ENCODE measurements around the gene MOK.
A peak's percentile ranks its signal among the peaks of the same experiment; 100 is the strongest.

MOK gene

DNA sequence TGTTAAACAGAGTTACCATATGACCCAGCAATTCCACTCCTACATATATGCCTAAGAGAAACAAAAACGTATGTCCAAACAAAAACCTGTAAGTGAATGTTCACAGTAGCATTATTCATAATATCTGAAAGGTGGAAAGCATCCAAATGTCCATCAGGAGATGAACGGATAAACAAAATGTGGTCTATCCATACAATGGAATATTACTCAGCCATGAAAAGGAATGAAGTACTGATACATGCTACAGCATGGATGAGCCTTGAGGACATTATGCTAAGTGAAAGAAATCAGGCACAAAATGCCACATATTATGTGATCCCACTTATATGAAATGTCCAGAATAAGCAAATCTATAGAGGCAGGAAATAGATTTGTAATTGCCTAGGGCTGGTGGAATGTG lies 16.8 kb downstream of the MOK start:
- no peaks in the 10 kb centered on the region for H3K27me3 ChIP-seq (replicated peaks in 2 of 5; ENCODE audit: control insufficient read depth in 4 of 5, insufficient read depth in 5 of 5, low read length in 4 of 5)
- peaks cover 0 to 3% (median 0%) of the 10 kb centered on the region in 5 experiments for H3K9me3 ChIP-seq (ENCODE audit: control extremely low read depth in 1 of 5, control insufficient read depth in 4 of 5, insufficient read depth in 2 of 5, low read depth in 1 of 5, low read length in 4 of 5)
- H3K36me3 ChIP-seq (ENCODE audit: control insufficient read depth in 4 of 4, insufficient read depth in 4 of 4, low read length in 3 of 4): no peaks in the 10 kb centered on the region
- peaks cover 0 to 10% (median 0%) of the 10 kb centered on the region in 4 experiments for H3K4me1 ChIP-seq (ENCODE audit: control extremely low read depth in 1 of 4, control insufficient read depth in 4 of 4, insufficient read depth in 4 of 4, low read length in 3 of 4)
- ChIA-PET POLR2A (no interaction called here), CTCF (no interaction called here)
- DNase-seq: no peak
- H3K4me3 ChIP-seq (ENCODE audit: control insufficient read depth in 1 of 7, extremely low read depth in 1 of 7, insufficient read depth in 4 of 7, low read depth in 2 of 7, low read length in 6 of 7): no peak overlapping the region
- H3K27ac ChIP-seq (ENCODE audit: insufficient read depth in 1 of 2, low read depth in 1 of 2, low read length in 2 of 2, poor library complexity in 1 of 2, severe bottlenecking in 2 of 2): no peak overlapping the region
- WGBS (ENCODE audit: insufficient coverage): no CpG with 5 or more reads among the region's 2 CpGs

DNA sequence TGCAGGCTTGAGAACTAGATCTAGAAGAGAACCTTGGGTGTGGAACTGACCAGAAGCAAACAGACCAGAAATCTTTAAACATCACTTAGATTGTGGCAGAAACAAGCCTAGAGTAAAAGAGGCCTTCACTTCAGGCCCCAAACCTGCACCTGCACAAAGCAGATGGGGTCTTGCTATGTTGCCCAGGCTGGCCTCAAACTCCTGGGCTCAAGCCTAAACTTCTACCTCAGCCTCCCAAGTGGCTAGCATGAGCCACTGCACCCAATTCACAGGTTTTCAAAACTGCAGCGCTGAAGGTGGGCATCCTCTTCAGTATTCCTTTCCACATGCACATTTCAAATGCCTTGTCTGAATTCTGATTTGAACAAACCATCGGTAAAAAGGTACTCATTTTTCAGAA lies 19.9 kb downstream of the MOK start:
- Histone ChIP-seq H3K9me3 (ENCODE audit: control extremely low read depth in 1 of 5, control insufficient read depth in 4 of 5, insufficient read depth in 2 of 5, low read depth in 1 of 5, low read length in 4 of 5) (peaks cover 0 to 3% (median 0%) of the 10 kb centered on the region in 5 experiments), H3K4me1 (ENCODE audit: control extremely low read depth in 1 of 4, control insufficient read depth in 4 of 4, insufficient read depth in 4 of 4, low read length in 3 of 4) (peaks cover 0 to 10% (median 0%) of the 10 kb centered on the region in 4 experiments), H3K4me3 (ENCODE audit: control insufficient read depth in 1 of 7, extremely low read depth in 1 of 7, insufficient read depth in 4 of 7, low read depth in 2 of 7, low read length in 6 of 7) (no peak overlapping the region), H3K27ac (ENCODE audit: insufficient read depth in 1 of 2, low read depth in 1 of 2, low read length in 2 of 2, poor library complexity in 1 of 2, severe bottlenecking in 2 of 2) (no peak overlapping the region), H3K36me3 (ENCODE audit: control insufficient read depth in 4 of 4, insufficient read depth in 4 of 4, low read length in 3 of 4) (no peaks in the 10 kb centered on the region), H3K27me3 (replicated peaks in 2 of 5; ENCODE audit: control insufficient read depth in 4 of 5, insufficient read depth in 5 of 5, low read length in 4 of 5) (no peaks in the 10 kb centered on the region)
- ChIA-PET POLR2A (interaction anchor here (0.7 kb wide), 1 partner anchor 381 kb away, joined by 3 read pairs; no protein-coding TSS in a partner anchor), CTCF (interaction anchor here (0.6 kb wide), 1 partner anchor 23 kb away, joined by 3 read pairs; no protein-coding TSS in a partner anchor)
- no peak for DNase-seq
- WGBS (ENCODE audit: insufficient coverage): 100% methylated on average over 1 of the region's 2 CpGs

DNA sequence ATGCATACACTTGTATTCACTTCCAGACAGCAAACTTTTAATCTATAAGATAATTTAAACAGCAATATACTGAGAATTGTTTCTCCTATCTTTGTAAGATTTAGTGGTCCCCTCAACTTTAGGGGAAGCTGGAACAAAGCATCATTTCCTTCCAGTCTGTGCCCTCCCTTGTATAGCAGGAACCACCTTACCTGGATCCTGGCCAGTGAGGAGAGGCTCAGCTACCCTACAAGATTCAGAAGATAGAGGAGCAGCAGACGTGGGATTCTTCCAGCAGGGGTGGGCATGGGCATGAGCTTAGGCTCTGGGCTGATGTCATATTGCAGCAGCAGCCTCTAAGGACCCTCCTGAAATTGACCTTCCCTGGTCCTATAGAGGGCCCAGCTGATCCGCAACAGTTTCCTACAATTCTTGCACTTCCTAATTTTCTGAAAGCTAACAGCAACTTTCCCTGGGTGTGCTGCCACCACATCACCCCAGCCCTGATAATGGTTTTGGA lies 21.3 kb downstream of the MOK start:
- peaks cover 0 to 10% (median 0%) of the 10 kb centered on the region in 4 experiments for H3K4me1 ChIP-seq (ENCODE audit: control extremely low read depth in 1 of 4, control insufficient read depth in 4 of 4, insufficient read depth in 4 of 4, low read length in 3 of 4)
- no peaks in the 10 kb centered on the region for H3K36me3 ChIP-seq (ENCODE audit: control insufficient read depth in 4 of 4, insufficient read depth in 4 of 4, low read length in 3 of 4)
- no peaks in the 10 kb centered on the region for H3K27me3 ChIP-seq (replicated peaks in 2 of 5; ENCODE audit: control insufficient read depth in 4 of 5, insufficient read depth in 5 of 5, low read length in 4 of 5)
- ChIA-PET POLR2A (no interaction called here), CTCF (interaction anchor here (1.3 to 1.4 kb wide), 3 partner anchors 21 to 32 kb away, joined by 3 to 4 read pairs (median 4); no protein-coding TSS in a partner anchor)
- H3K4me3 ChIP-seq (ENCODE audit: control insufficient read depth in 1 of 7, extremely low read depth in 1 of 7, insufficient read depth in 4 of 7, low read depth in 2 of 7, low read length in 6 of 7): no peak overlapping the region
- H3K9me3 ChIP-seq (ENCODE audit: control extremely low read depth in 1 of 5, control insufficient read depth in 4 of 5, insufficient read depth in 2 of 5, low read depth in 1 of 5, low read length in 4 of 5): peaks cover 0 to 3% (median 0%) of the 10 kb centered on the region in 5 experiments
- whole genome bisulfite sequencing (ENCODE audit: insufficient coverage): 43% methylated on average over 2 of the region's 2 CpGs
- DNase-seq: peak in 2 of 3 donors; percentile 49 to 59
- no peak overlapping the region for H3K27ac ChIP-seq (ENCODE audit: insufficient read depth in 1 of 2, low read depth in 1 of 2, low read length in 2 of 2, poor library complexity in 1 of 2, severe bottlenecking in 2 of 2)

DNA sequence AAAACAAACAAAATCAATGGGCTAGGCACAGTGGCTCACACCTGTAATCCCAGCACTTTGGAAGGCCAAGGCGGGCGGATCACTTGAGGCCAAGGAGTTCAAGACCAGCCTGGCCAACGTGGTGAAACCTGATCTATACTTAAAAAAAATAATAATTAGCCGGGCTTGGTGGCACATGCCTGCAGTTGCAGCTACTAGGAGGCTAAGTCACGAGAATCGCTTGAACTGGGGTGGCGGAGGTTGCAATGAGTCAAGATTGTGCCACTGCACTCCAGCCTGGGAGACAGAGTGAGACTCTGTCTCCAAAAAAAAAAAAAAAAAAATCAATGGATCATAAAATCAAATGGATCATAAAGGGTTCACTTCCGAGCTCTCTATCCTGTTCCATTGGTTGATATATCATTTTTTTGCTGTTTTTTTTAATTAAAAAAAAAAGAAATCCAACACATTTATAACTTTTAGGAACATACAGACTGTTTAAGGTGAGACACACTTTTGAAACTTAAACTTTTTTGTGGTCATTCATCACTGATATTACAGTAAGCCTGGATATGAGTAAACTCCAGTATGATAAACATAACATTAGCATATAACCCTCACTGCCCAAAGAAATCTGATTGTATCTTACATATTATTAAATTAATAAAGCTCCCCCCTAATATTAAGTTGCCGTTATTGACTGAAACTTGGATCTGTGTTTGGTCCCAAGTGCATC lies 22.1 kb downstream of the MOK start:
- H3K4me1 ChIP-seq (ENCODE audit: control extremely low read depth in 1 of 4, control insufficient read depth in 4 of 4, insufficient read depth in 4 of 4, low read length in 3 of 4): peaks cover 0 to 10% (median 0%) of the 10 kb centered on the region in 4 experiments
- WGBS (ENCODE audit: insufficient coverage): 98% methylated on average over 5 of the region's 9 CpGs
- DNase-seq: no peak
- H3K27ac ChIP-seq (ENCODE audit: insufficient read depth in 1 of 2, low read depth in 1 of 2, low read length in 2 of 2, poor library complexity in 1 of 2, severe bottlenecking in 2 of 2): no peak overlapping the region
- no peak overlapping the region for H3K4me3 ChIP-seq (ENCODE audit: control insufficient read depth in 1 of 7, extremely low read depth in 1 of 7, insufficient read depth in 4 of 7, low read depth in 2 of 7, low read length in 6 of 7)
- no peaks in the 10 kb centered on the region for H3K36me3 ChIP-seq (ENCODE audit: control insufficient read depth in 4 of 4, insufficient read depth in 4 of 4, low read length in 3 of 4)
- ChIA-PET CTCF (interaction anchor here (1.3 to 1.4 kb wide), 2 partner anchors 31 to 32 kb away, joined by 4 read pairs; no protein-coding TSS in a partner anchor), POLR2A (no interaction called here)
- H3K9me3 ChIP-seq (ENCODE audit: control extremely low read depth in 1 of 5, control insufficient read depth in 4 of 5, insufficient read depth in 2 of 5, low read depth in 1 of 5, low read length in 4 of 5): no peaks in the 10 kb centered on the region
- H3K27me3 ChIP-seq (replicated peaks in 2 of 5; ENCODE audit: control insufficient read depth in 4 of 5, insufficient read depth in 5 of 5, low read length in 4 of 5): no peaks in the 10 kb centered on the region

- no peaks in the 10 kb centered on the region for H3K27me3 ChIP-seq (replicated peaks in 2 of 5; ENCODE audit: control insufficient read depth in 4 of 5, insufficient read depth in 5 of 5, low read length in 4 of 5)
- H3K4me1 ChIP-seq (ENCODE audit: control extremely low read depth in 1 of 4, control insufficient read depth in 4 of 4, insufficient read depth in 4 of 4, low read length in 3 of 4): peaks cover 0 to 10% (median 0%) of the 10 kb centered on the region in 4 experiments
- 98% methylated on average over 8 of the region's 8 CpGs for WGBS (ENCODE audit: insufficient coverage)
- no peak overlapping the region for H3K27ac ChIP-seq (ENCODE audit: insufficient read depth in 1 of 2, low read depth in 1 of 2, low read length in 2 of 2, poor library complexity in 1 of 2, severe bottlenecking in 2 of 2)
- ChIA-PET CTCF (no interaction called here), POLR2A (no interaction called here)
- H3K4me3 ChIP-seq (ENCODE audit: control insufficient read depth in 1 of 7, extremely low read depth in 1 of 7, insufficient read depth in 4 of 7, low read depth in 2 of 7, low read length in 6 of 7): no peak overlapping the region
- no peaks in the 10 kb centered on the region for H3K9me3 ChIP-seq (ENCODE audit: control extremely low read depth in 1 of 5, control insufficient read depth in 4 of 5, insufficient read depth in 2 of 5, low read depth in 1 of 5, low read length in 4 of 5)
- H3K36me3 ChIP-seq (ENCODE audit: control insufficient read depth in 4 of 4, insufficient read depth in 4 of 4, low read length in 3 of 4): no peaks in the 10 kb centered on the region
- no peak for DNase-seq
Measured at GRCh38 chr14:102280376-102280962, 24.5 kb downstream of the MOK start.

GRCh38 chr14:102279688-102280348 lies 25.1 kb downstream of the MOK start:
- Histone ChIP-seq H3K4me3 (ENCODE audit: control insufficient read depth in 1 of 7, extremely low read depth in 1 of 7, insufficient read depth in 4 of 7, low read depth in 2 of 7, low read length in 6 of 7) (no peak overlapping the region), H3K27ac (ENCODE audit: insufficient read depth in 1 of 2, low read depth in 1 of 2, low read length in 2 of 2, poor library complexity in 1 of 2, severe bottlenecking in 2 of 2) (no peak overlapping the region), H3K36me3 (ENCODE audit: control insufficient read depth in 4 of 4, insufficient read depth in 4 of 4, low read length in 3 of 4) (no peaks in the 10 kb centered on the region), H3K9me3 (ENCODE audit: control extremely low read depth in 1 of 5, control insufficient read depth in 4 of 5, insufficient read depth in 2 of 5, low read depth in 1 of 5, low read length in 4 of 5) (no peaks in the 10 kb centered on the region), H3K27me3 (replicated peaks in 2 of 5; ENCODE audit: control insufficient read depth in 4 of 5, insufficient read depth in 5 of 5, low read length in 4 of 5) (no peaks in the 10 kb centered on the region), H3K4me1 (ENCODE audit: control extremely low read depth in 1 of 4, control insufficient read depth in 4 of 4, insufficient read depth in 4 of 4, low read length in 3 of 4) (peaks cover 0 to 10% (median 0%) of the 10 kb centered on the region in 4 experiments)
- 100% methylated on average over 7 of the region's 8 CpGs for WGBS (ENCODE audit: insufficient coverage)
- DNase-seq: no peak
- POLR2A ChIA-PET: no interaction called here
- CTCF ChIA-PET: no interaction called here

- Histone ChIP-seq H3K9me3 (ENCODE audit: control extremely low read depth in 1 of 5, control insufficient read depth in 4 of 5, insufficient read depth in 2 of 5, low read depth in 1 of 5, low read length in 4 of 5) (no peaks in the 10 kb centered on the region), H3K4me3 (ENCODE audit: control insufficient read depth in 1 of 7, extremely low read depth in 1 of 7, insufficient read depth in 4 of 7, low read depth in 2 of 7, low read length in 6 of 7) (no peak overlapping the region), H3K27ac (ENCODE audit: insufficient read depth in 1 of 2, low read depth in 1 of 2, low read length in 2 of 2, poor library complexity in 1 of 2, severe bottlenecking in 2 of 2) (no peak overlapping the region), H3K36me3 (ENCODE audit: control insufficient read depth in 4 of 4, insufficient read depth in 4 of 4, low read length in 3 of 4) (no peaks in the 10 kb centered on the region), H3K27me3 (replicated peaks in 2 of 5; ENCODE audit: control insufficient read depth in 4 of 5, insufficient read depth in 5 of 5, low read length in 4 of 5) (no peaks in the 10 kb centered on the region), H3K4me1 (ENCODE audit: control extremely low read depth in 1 of 4, control insufficient read depth in 4 of 4, insufficient read depth in 4 of 4, low read length in 3 of 4) (peaks cover 0 to 10% (median 0%) of the 10 kb centered on the region in 4 experiments)
- no peak for DNase-seq
- WGBS (ENCODE audit: insufficient coverage): 100% methylated on average over 1 of the region's 3 CpGs
- ChIA-PET POLR2A (no interaction called here), CTCF (no interaction called here)
Measured at GRCh38 chr14:102279282-102279681, 25.7 kb downstream of the MOK start.

Data from common myeloid progenitor, CD34-positive (primary cell).